ENCODE results near the gene IDUA. TPM values are rescaled to one million over a fixed set of nuclear protein-coding genes. Genes with fewer than 3 reads are reported as not detected.
A peak's percentile ranks its signal among the peaks of the same experiment; 100 is the strongest.
"Not testable (repeated sequence)": the region's sequence is repeated elsewhere in the genome, so short reads cannot be mapped to it uniquely, and the experiment has no call there.

The IDUA gene
- total RNA-seq, 1 donor from 2014 or later = 14.9 TPM

DNA sequence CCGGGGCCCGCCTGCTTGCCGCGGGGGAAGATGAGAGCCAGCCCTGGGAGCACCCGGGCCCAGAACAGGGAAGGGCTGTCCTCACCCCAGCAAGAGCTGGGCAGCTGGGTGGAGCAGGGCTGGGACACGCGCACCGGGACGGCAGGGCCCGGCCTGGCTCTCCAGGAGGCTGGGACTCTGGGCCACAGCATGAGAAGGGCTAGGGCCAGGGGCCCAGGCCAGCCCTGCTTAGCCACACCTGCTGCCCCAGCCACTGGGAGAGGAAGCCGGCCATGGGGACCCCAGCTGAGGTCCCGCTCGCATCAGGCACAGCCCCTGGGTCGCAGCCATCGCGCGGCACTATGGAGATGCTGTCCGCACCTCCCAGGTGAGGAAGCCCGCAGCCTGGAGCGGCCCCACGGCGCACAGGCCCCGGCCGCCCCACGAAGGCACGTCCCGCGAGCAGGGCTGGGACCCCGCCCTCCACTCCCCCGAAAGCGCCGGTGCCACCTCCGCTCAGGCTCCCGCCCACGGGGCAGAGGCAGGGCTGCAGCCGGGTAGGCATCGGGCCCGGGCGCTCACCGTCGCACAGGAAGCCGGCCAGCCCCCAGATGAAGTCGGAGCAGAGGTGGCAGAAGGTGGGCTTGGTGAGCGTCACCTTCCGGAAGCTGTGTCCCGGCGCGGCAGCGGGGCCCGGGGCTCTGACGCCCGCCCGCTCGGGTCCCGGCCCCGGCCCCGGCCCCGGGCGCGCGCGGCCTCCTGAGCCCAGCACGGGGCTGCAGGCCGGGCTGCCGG is 14.0 kb upstream of the IDUA start:
- Mint-ChIP-seq H3K4me1 (ENCODE audit: unreplicated experiment) (no peaks in the 10 kb centered on the region), H3K27ac (ENCODE audit: unreplicated experiment) (no peak overlapping the region), H3K36me3 (ENCODE audit: low read depth, unreplicated experiment) (no peaks in the 10 kb centered on the region), H3K27me3 (ENCODE audit: unreplicated experiment) (peaks cover 18% of the 10 kb centered on the region), H3K9me3 (ENCODE audit: unreplicated experiment) (no peaks in the 10 kb centered on the region), H3K4me3 (ENCODE audit: unreplicated experiment) (no peak overlapping the region)
- TF ChIP-seq, protein P1, sequence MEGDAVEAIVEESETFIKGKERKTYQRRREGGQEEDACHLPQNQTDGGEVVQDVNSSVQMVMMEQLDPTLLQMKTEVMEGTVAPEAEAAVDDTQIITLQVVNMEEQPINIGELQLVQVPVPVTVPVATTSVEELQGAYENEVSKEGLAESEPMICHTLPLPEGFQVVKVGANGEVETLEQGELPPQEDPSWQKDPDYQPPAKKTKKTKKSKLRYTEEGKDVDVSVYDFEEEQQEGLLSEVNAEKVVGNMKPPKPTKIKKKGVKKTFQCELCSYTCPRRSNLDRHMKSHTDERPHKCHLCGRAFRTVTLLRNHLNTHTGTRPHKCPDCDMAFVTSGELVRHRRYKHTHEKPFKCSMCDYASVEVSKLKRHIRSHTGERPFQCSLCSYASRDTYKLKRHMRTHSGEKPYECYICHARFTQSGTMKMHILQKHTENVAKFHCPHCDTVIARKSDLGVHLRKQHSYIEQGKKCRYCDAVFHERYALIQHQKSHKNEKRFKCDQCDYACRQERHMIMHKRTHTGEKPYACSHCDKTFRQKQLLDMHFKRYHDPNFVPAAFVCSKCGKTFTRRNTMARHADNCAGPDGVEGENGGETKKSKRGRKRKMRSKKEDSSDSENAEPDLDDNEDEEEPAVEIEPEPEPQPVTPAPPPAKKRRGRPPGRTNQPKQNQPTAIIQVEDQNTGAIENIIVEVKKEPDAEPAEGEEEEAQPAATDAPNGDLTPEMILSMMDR (IDR thresholded peaks at IDR 0.05; ENCODE audit: unreplicated experiment) = no peak
- no peak for DNase-seq (ENCODE audit: low spot score)

DNA sequence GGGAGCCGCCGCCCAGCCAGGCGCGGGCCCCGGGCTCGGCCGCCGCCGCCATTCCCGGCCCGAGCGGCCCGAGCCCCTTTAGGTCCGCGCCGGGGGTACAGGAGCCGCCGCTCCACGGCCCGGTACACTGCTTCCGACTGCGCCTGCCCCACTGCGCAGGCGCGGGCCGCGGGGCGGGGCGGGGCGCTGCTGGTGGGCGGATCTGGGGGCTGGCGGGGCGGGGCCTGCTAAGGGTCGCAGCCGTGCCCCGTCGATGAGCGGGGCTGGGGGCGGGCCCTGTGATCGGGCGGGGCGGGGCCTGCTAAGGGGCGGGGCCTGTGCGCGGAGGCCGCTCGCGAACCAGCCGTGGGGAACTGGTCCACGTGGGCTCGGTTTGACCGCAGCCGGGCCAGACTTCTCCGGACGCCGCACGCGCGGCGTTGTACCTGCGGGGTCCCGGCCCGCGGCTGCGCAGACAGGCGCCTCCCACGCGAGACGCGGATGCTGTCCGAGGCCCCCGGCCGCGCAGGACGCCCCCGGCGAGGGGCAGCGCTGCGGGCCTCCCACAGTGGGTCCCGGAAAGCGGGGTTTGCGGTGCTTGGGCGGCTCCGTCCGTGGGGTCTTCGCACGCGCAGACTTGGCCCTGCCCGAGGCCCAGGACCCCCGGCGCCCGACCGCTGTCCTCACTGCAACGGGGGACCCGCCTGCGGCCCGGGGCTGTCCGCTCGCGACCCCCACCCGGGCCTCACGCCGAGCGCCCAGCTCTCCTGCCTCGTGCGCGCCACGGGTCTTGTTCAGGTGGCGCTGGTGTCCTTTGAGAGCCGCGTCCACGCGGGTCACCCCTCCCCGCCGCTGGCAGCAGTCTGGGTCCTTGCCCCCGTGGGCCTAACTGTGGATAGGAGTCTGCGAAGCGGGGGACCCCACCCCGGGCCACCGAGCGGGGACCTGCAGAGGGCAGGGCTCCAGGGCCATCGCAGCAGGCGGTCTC is 13.1 kb upstream of the IDUA start, which contains the start of gene DGKQ:
TSS of gene DGKQ (minus strand) at position 139 of the 967 bp plus-strand sequence. CDS start at position 52, 87 bp downstream.
- Mint-ChIP-seq H3K4me1 (ENCODE audit: unreplicated experiment) (no peaks in the 10 kb centered on the region), H3K27ac (ENCODE audit: unreplicated experiment) (no peak within 1 kb of the TSS), H3K36me3 (ENCODE audit: low read depth, unreplicated experiment) (no peaks in the 10 kb centered on the region), H3K27me3 (ENCODE audit: unreplicated experiment) (peaks cover 18% of the 10 kb centered on the region), H3K9me3 (ENCODE audit: unreplicated experiment) (no peaks in the 10 kb centered on the region), H3K4me3 (ENCODE audit: unreplicated experiment) (no peak within 1 kb of the TSS)
- TF ChIP-seq, protein P1 (IDR thresholded peaks at IDR 0.05; ENCODE audit: unreplicated experiment) = no peak
- DNase-seq (ENCODE audit: low spot score) = peak; percentile 87

- no peaks in the 10 kb centered on the region for H3K9me3 Mint-ChIP-seq (ENCODE audit: unreplicated experiment)
- TF ChIP-seq, protein P1 (IDR thresholded peaks at IDR 0.05; ENCODE audit: unreplicated experiment) = no peak
- no peaks in the 10 kb centered on the region for H3K36me3 Mint-ChIP-seq (ENCODE audit: low read depth, unreplicated experiment)
- H3K27me3 Mint-ChIP-seq (ENCODE audit: unreplicated experiment) = peaks cover 14% of the 10 kb centered on the region
- H3K4me3 Mint-ChIP-seq (ENCODE audit: unreplicated experiment) = no peak overlapping the region
- no peak overlapping the region for H3K27ac Mint-ChIP-seq (ENCODE audit: unreplicated experiment)
- no peak for DNase-seq (ENCODE audit: low spot score)
- H3K4me1 Mint-ChIP-seq (ENCODE audit: unreplicated experiment) = peaks cover 8% of the 10 kb centered on the region
These were observed 12.2 kb upstream of the IDUA start for GRCh38 chr4:974668-975067.

- not testable (repeated sequence) for H3K27ac Mint-ChIP-seq (ENCODE audit: unreplicated experiment); H3K36me3 Mint-ChIP-seq (ENCODE audit: low read depth, unreplicated experiment); H3K27me3 Mint-ChIP-seq (ENCODE audit: unreplicated experiment); H3K9me3 Mint-ChIP-seq (ENCODE audit: unreplicated experiment); H3K4me3 Mint-ChIP-seq (ENCODE audit: unreplicated experiment); DNase-seq (ENCODE audit: low spot score)
- H3K4me1 Mint-ChIP-seq (ENCODE audit: unreplicated experiment) = peaks cover 17% of the 10 kb centered on the region
These were observed 10.8 kb upstream of the IDUA start for GRCh38 chr4:976016-976415.

DNA sequence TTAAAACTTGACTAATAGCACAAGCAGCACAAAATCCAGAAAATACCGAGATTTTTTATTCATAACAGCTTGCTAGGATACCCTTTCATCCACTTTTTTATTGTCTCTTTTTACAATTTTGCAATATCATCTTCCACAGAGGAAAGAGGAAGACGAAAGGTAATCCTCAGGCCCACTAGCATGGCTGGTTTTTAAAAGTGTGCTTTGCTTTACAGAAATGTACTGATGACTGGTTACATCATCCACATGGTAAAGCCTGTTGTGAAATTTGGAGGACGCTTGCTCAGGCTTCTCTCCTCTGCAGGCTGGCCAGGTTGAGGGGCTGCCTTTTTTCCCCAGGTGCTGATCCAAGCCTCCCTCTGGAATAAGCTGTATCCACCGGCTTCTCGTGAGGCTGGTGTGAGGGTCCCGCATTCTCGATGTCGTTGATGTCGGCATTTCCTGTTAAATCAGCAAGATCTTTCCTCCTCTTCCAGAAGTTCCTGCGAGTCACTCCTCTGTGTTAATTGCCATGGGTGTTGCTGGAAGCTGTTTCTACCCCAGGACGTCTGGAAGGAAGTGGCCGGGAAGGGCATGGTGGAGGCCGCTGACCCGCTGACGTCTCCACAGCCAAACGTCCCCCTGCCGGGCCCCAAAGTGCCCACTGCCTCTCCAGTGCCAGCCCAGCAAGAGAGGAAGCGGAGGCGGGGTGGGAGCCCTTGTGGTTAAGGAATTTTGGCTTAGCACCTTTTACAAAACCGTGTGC is 7.7 kb upstream of the IDUA start:
- Mint-ChIP-seq H3K9me3 (ENCODE audit: unreplicated experiment) (no peaks in the 10 kb centered on the region), H3K27ac (ENCODE audit: unreplicated experiment) (peak overlapping the region; percentile 61), H3K36me3 (ENCODE audit: low read depth, unreplicated experiment) (no peaks in the 10 kb centered on the region), H3K4me3 (ENCODE audit: unreplicated experiment) (no peak overlapping the region), H3K4me1 (ENCODE audit: unreplicated experiment) (peaks cover 21% of the 10 kb centered on the region), H3K27me3 (ENCODE audit: unreplicated experiment) (peaks cover 6% of the 10 kb centered on the region)
- TF ChIP-seq, protein P1 (IDR thresholded peaks at IDR 0.05; ENCODE audit: unreplicated experiment) = no peak
- DNase-seq (ENCODE audit: low spot score) = no peak
